NCI-H1930 (cell line): ENCODE data around the gene TMEM107.
"Not testable (repeated sequence)": the region's sequence is repeated elsewhere in the genome, so short reads cannot be mapped to it uniquely, and the experiment has no call there.

ENCODE experiments used
- DNase-seq, 2 experiments: peaks; one replicate each; lab custom pipeline; 2025; lab: John Stamatoyannopoulos, UW

Gene TMEM107

GRCh38 chr17:8176197-8176940 is at the start of gene TMEM107:
Gene TMEM107 (minus strand): TSS chr17:8176380. CDS start chr17:8176286, 94 bp downstream.
- peak; percentile 84 to 87 for DNase-seq

GRCh38 chr17:8224891-8225812 is 49.0 kb upstream of the TMEM107 start:
- no peak for DNase-seq

GRCh38 chr17:8223356-8224126 is 47.4 kb upstream of the TMEM107 start:
- DNase-seq, result peak; percentile 39 to 45

- DNase-seq, result peak; percentile 81 to 85
Observed at GRCh38 chr17:8222630-8223355, 46.6 kb upstream of the TMEM107 start.

- DNase-seq, result peak in 1 of 2 experiments; percentile 77
Observed at GRCh38 chr17:8222380-8222629, 46.1 kb upstream of the TMEM107 start.

- peak; percentile 78 to 85 for DNase-seq
Observed at GRCh38 chr17:8221663-8222379, 45.6 kb upstream of the TMEM107 start.

- DNase-seq, result peak; percentile 88 to 93
Observed at GRCh38 chr17:8220783-8221662, 44.8 kb upstream of the TMEM107 start.

GRCh38 chr17:8214000-8214399 is 37.8 kb upstream of the TMEM107 start:
- DNase-seq, result not testable (repeated sequence)

- DNase-seq, result no peak
Observed at GRCh38 chr17:8212312-8213180, 36.4 kb upstream of the TMEM107 start.

- DNase-seq, result no peak
Observed at GRCh38 chr17:8210761-8211458, 34.7 kb upstream of the TMEM107 start.

- DNase-seq, result peak; percentile 87 to 92
Observed at GRCh38 chr17:8209907-8210760, 34.0 kb upstream of the TMEM107 start, which contains the start of gene AURKB. Gene AURKB (minus strand): TSS chr17:8210575. CDS start chr17:8210224, 351 bp downstream.

- DNase-seq, result no peak
Observed at GRCh38 chr17:8206536-8206935, 30.4 kb upstream of the TMEM107 start.

- no peak for DNase-seq
Observed at GRCh38 chr17:8204761-8205555, 28.8 kb upstream of the TMEM107 start.

GRCh38 chr17:8192070-8192815 is 16.1 kb upstream of the TMEM107 start:
- peak; percentile 85 to 87 for DNase-seq

- no peak for DNase-seq
Observed at GRCh38 chr17:8190506-8190905, 14.3 kb upstream of the TMEM107 start.
